H1 (cell line): ENCODE data around the gene UNC13C. TPM values are rescaled to one million over a fixed set of nuclear protein-coding genes. Genes with fewer than 3 reads are reported as not detected.

Experiments
- CTCF ChIA-PET: fragments of 300-600 bp; sonication (Branson Sonifier 250); formaldehyde crosslinking; loops from one replicate; lab custom pipeline; 2021; ENCODE audit not compliant: partially characterized antibody; lab: Charles Lee
- POLR2A ChIA-PET: fragments of 300-600 bp; sonication (Branson Sonifier 250); formaldehyde crosslinking; loops from one replicate; lab custom pipeline; 2021; ENCODE audit warnings: inconsistent platforms; ENCODE audit not compliant: partially characterized antibody; lab: Charles Lee
- DNase-seq, 2 experiments: peaks; one replicate each; pipeline versions ENCODE4 v3.0.0 to v3.0.0-alpha.2; 2010 to 2022; ENCODE audit warnings: low spot score in 2 of 2, low read depth in 1 of 2, mixed read lengths in 1 of 2
- FAIRE-seq: peaks from 2 replicates; lab custom pipeline; 2011; peaks lifted over from hg19 to GRCh38; lab: Jason Lieb, UNC
- H2AFZ ChIP-seq: 2 replicates; pipeline ENCODE4 v1.8.1; 2012; ENCODE audit warnings: low read length, inconsistent platforms
- H2AK5ac ChIP-seq: 2 replicates; pipeline ENCODE4 v1.6.1; 2013; ENCODE audit warnings: low read depth, low read length
- H2BK120ac ChIP-seq: replicated peaks from 2 replicates; pipeline ENCODE3; 2013; ENCODE audit warnings: low read depth, low read length, inconsistent platforms
- H2BK12ac ChIP-seq: 2 replicates; pipeline ENCODE4 v1.6.1; 2013; ENCODE audit warnings: low read depth, low read length
- H2BK15ac ChIP-seq: 2 replicates; pipeline ENCODE4 v1.6.1; 2013; ENCODE audit warnings: low read length
- H2BK20ac ChIP-seq: 2 replicates; pipeline ENCODE4 v1.6.1; 2013; ENCODE audit warnings: low read length
- H2BK5ac ChIP-seq: 2 replicates; pipeline ENCODE4 v1.6.1; 2013; ENCODE audit warnings: low read depth, low read length
- H3K14ac ChIP-seq: 2 replicates; pipeline ENCODE4 v1.6.1; 2013; ENCODE audit warnings: inconsistent platforms; ENCODE audit not compliant: insufficient read length
- H3K18ac ChIP-seq: 2 replicates; pipeline ENCODE4 v1.6.1; 2013; ENCODE audit warnings: low read length; ENCODE audit errors: extremely low read depth
- H3K23ac ChIP-seq: 2 replicates; pipeline ENCODE4 v1.6.1; 2013; ENCODE audit warnings: inconsistent platforms; ENCODE audit not compliant: insufficient read length
- H3K23me2 ChIP-seq: 2 replicates; pipeline ENCODE4 v1.6.1; 2013; ENCODE audit warnings: low read depth, low read length
- H3K27ac ChIP-seq: 2 replicates; pipeline ENCODE4 v1.6.1; 2011; ENCODE audit warnings: low read depth, low read length, inconsistent platforms
- H3K27me3 ChIP-seq, 4 experiments: replicated peaks in 1 of 4; 1 replicate in 1 of 4; 2 replicates in 3 of 4; pipeline versions ENCODE4 v1.6.1 to v1.8.1; 2011 to 2013; ENCODE audit warnings: low read length in 3 of 4, mild to moderate bottlenecking in 3 of 4, inconsistent platforms in 2 of 4, mixed read lengths in 2 of 4, moderate library complexity in 1 of 4; ENCODE audit not compliant: control insufficient read depth in 3 of 4, insufficient read depth in 3 of 4; ENCODE audit errors: extremely low read depth in 1 of 4
- H3K36me3 ChIP-seq, 4 experiments: 2 replicates each; pipeline versions ENCODE4 v1.6.1 to v1.8.1; 2011 to 2013; ENCODE audit warnings: mild to moderate bottlenecking in 4 of 4, low read length in 3 of 4, moderate library complexity in 2 of 4, control low read depth in 1 of 4, inconsistent platforms in 1 of 4; ENCODE audit not compliant: insufficient read depth in 4 of 4, control insufficient read depth in 2 of 4
- H3K4ac ChIP-seq: replicated peaks from 2 replicates; pipeline ENCODE3; 2013; ENCODE audit warnings: low read length, low read depth, mixed read lengths, inconsistent platforms; ENCODE audit not compliant: insufficient read length
- H3K4me1 ChIP-seq, 4 experiments: replicated peaks in 1 of 4; 1 replicate in 1 of 4; 2 replicates in 3 of 4; pipeline versions ENCODE4 v1.6.1 to v1.8.1; 2011 to 2013; ENCODE audit warnings: low read length in 3 of 4, inconsistent platforms in 2 of 4, mixed read lengths in 1 of 4; ENCODE audit not compliant: insufficient read depth in 4 of 4, control insufficient read depth in 3 of 4
- H3K4me2 ChIP-seq, 2 experiments: 2 replicates each; pipeline versions ENCODE4 v1.6.1 to v1.8.1; 2011 to 2013; ENCODE audit warnings: low read depth in 2 of 2, low read length in 2 of 2, control low read depth in 1 of 2, inconsistent platforms in 1 of 2, mild to moderate bottlenecking in 1 of 2; ENCODE audit not compliant: insufficient read depth in 1 of 2
- H3K4me3 ChIP-seq, 4 experiments: fragments of 200-600, 300-600 bp in 1 of 4; sonication (generic), shearing (Covaris generic), sonication (Bioruptor Twin) in 1 of 4; 2 replicates each; pipeline versions ENCODE4 v1.5.1 to v1.8.1; 2011 to 2016; ENCODE audit warnings: low read length in 4 of 4, low read depth in 3 of 4, control low read depth in 2 of 4, inconsistent platforms in 2 of 4, mild to moderate bottlenecking in 2 of 4, mixed read lengths in 1 of 4, moderate library complexity in 1 of 4; ENCODE audit not compliant: insufficient read depth in 2 of 4; ENCODE audit errors: extremely low read depth in 1 of 4
- H3K56ac ChIP-seq: replicated peaks from 2 replicates; pipeline ENCODE3; 2013; ENCODE audit warnings: low read depth, mild to moderate bottlenecking, mixed read lengths, low read length, inconsistent platforms; ENCODE audit not compliant: insufficient read length
- H3K79me1 ChIP-seq: 2 replicates; pipeline ENCODE4 v1.6.1; 2013; ENCODE audit warnings: low read depth, low read length, control low read depth
- H3K79me2 ChIP-seq, 2 experiments: 2 replicates each; pipeline versions ENCODE4 v1.6.1 to v1.8.1; 2012 to 2013; ENCODE audit warnings: low read length in 2 of 2, mild to moderate bottlenecking in 2 of 2, inconsistent platforms in 1 of 2; ENCODE audit not compliant: insufficient read depth in 2 of 2, control insufficient read depth in 1 of 2
- H3K9ac ChIP-seq, 4 experiments: replicated peaks in 1 of 4; 1 replicate in 1 of 4; 2 replicates in 3 of 4; pipeline versions ENCODE4 v1.6.1 to v1.8.1; 2011 to 2013; ENCODE audit warnings: low read depth in 3 of 4, low read length in 3 of 4, control low read depth in 2 of 4, mild to moderate bottlenecking in 2 of 4, moderate library complexity in 2 of 4, inconsistent platforms in 1 of 4; ENCODE audit errors: extremely low read depth in 1 of 4
- H3K9me3 ChIP-seq, 2 experiments: 2 replicates each; pipeline versions ENCODE4 v1.6.1 to v1.8.1; 2012 to 2013; ENCODE audit warnings: mild to moderate bottlenecking in 2 of 2, moderate library complexity in 2 of 2, control low read depth in 1 of 2, inconsistent platforms in 1 of 2, low read depth in 1 of 2, low read length in 1 of 2, mixed read lengths in 1 of 2; ENCODE audit not compliant: insufficient read depth in 2 of 2
- H4K20me1 ChIP-seq, 2 experiments: replicated peaks in 1 of 2; 2 replicates each; pipeline versions ENCODE3 to v1.8.1; 2011 to 2013; ENCODE audit warnings: inconsistent platforms in 2 of 2, low read length in 2 of 2, mild to moderate bottlenecking in 1 of 2; ENCODE audit not compliant: insufficient read depth in 2 of 2, control insufficient read depth in 1 of 2
- H4K5ac ChIP-seq: 2 replicates; pipeline ENCODE4 v1.6.1; 2013; ENCODE audit warnings: low read length, low read depth, mixed read lengths, inconsistent platforms; ENCODE audit not compliant: insufficient read length
- H4K8ac ChIP-seq: 2 replicates; pipeline ENCODE4 v1.8.0; 2013; ENCODE audit warnings: mild to moderate bottlenecking, moderate library complexity, low read length, inconsistent platforms; ENCODE audit not compliant: insufficient read depth; ENCODE audit errors: extremely low read depth
- H4K91ac ChIP-seq: replicated peaks from 2 replicates; pipeline ENCODE3; 2013; ENCODE audit warnings: low read length, mixed read lengths, inconsistent platforms; ENCODE audit not compliant: insufficient read length
- ATF2 ChIP-seq: IDR thresholded peaks from 2 replicates; pipeline ENCODE4 v1.6.1; 2012; ENCODE audit warnings: low read length, inconsistent platforms
- BACH1 ChIP-seq: IDR thresholded peaks from 2 replicates; pipeline ENCODE4 v1.6.1; 2012; ENCODE audit warnings: low read length, improper control_type of control experiment
- BRCA1 ChIP-seq: IDR thresholded peaks from 2 replicates; pipeline ENCODE4 v1.6.1; 2012; ENCODE audit warnings: low read depth, low read length, improper control_type of control experiment
- EP300 ChIP-seq, 2 experiments: IDR thresholded peaks; 1 replicate in 1 of 2; 2 replicates in 1 of 2; pipeline ENCODE4 v1.6.1; 2011 to 2012; ENCODE audit warnings: low read depth in 2 of 2, low read length in 2 of 2, mild to moderate bottlenecking in 2 of 2, borderline replicate concordance in 1 of 2, inconsistent platforms in 1 of 2, moderate library complexity in 1 of 2
- EZH2 ChIP-seq: fragments of 200-600 bp; sonication (generic); IDR thresholded peaks from 2 replicates; pipeline ENCODE4 v1.7.1; 2012; ENCODE audit warnings: low read depth, mild to moderate bottlenecking, moderate library complexity, low read length, inconsistent platforms; ENCODE audit not compliant: severe bottlenecking
- GTF2F1 ChIP-seq: IDR thresholded peaks from 2 replicates; pipeline ENCODE4 v1.6.1; 2012; ENCODE audit warnings: low read depth, low read length, improper control_type of control experiment, borderline replicate concordance
- SIN3A ChIP-seq, 2 experiments: IDR thresholded peaks in 1 of 2; conservative IDR thresholded peaks in 1 of 2; 2 replicates each; pipeline ENCODE4 v1.6.1; 2011 to 2012; ENCODE audit warnings: low read length in 2 of 2, improper control_type of control experiment in 1 of 2, low read depth in 1 of 2, mild to moderate bottlenecking in 1 of 2
- SIX5 ChIP-seq: IDR thresholded peaks from 2 replicates; pipeline ENCODE4 v1.6.1; 2011; ENCODE audit warnings: mild to moderate bottlenecking, low read depth, low read length
- SRF ChIP-seq: IDR thresholded peaks from 2 replicates; pipeline ENCODE4 v1.6.1; 2011; ENCODE audit warnings: mild to moderate bottlenecking, low read depth, low read length, moderate library complexity
- USF2 ChIP-seq: IDR thresholded peaks from 2 replicates; pipeline ENCODE4 v1.6.1; 2011; ENCODE audit warnings: low read length, improper control_type of control experiment
- WGBS, 2 experiments: shearing (Covaris generic) in 1 of 2; methylation state at CpG; one replicate each; pipeline versions ENCODE4 v1.1.6 to v1.1.7; 2013 to 2015; ENCODE audit warnings: low lambda C conversion rate in 2 of 2, mixed read lengths in 2 of 2, inconsistent platforms in 1 of 2, low coverage in 1 of 2, missing lambda C conversion rate in 1 of 2; ENCODE audit not compliant: insufficient replicate concordance in 2 of 2, insufficient coverage in 1 of 2, insufficient read length in 1 of 2; ENCODE audit errors: extremely low coverage in 1 of 2, missing lambda C conversion rate in 1 of 2; 5-methylcytosine and 5-hydroxymethylcytosine counted together
- polyA plus RNA-seq, 7 experiments: library from polyadenylated mRNA; depleted of rRNA in 3 of 7; stranded (reverse) in 5 of 7; unstranded in 2 of 7; fragments of >200 nt in 5 of 7; fragments of 200-250 nt in 2 of 7; gene quantifications; 1 replicate in 5 of 7; 2 replicates in 1 of 7; 4 replicates in 1 of 7; pipeline versions ENCODE4 v1.2.1 to v1.2.3, GENCODE V29; 2011 to 2013; ENCODE audit warnings: missing spikeins in 2 of 7, mixed read lengths in 2 of 7
- total RNA-seq: library from RNA; stranded (reverse); fragmentation: NEBNext Ultra II Directional; extraction: Animal tissue kit (Norgen Biotek cat#: 25700); gene quantifications from 2 replicates; pipeline ENCODE4 v1.2.1, GENCODE V29; 2021

The UNC13C gene
- total and polyA plus RNA-seq, 2 of the 8 experiments (the other 6 are each of a cell fraction or from before 2014, with no cell fraction given), result 0.02 to 0.13 TPM

GRCh38 chr15:54127574-54127973 is 149.3 kb downstream of the UNC13C start:
- no peak for DNase-seq
- Histone ChIP-seq H3K27me3 (no peaks in the 10 kb centered on the region), H2BK120ac (no peak overlapping the region), H4K20me1 (no peaks in the 10 kb centered on the region), H3K56ac (no peak overlapping the region), H3K14ac (no peak overlapping the region), H2AFZ (no peak overlapping the region), H4K91ac (no peak overlapping the region), H4K5ac (no peak overlapping the region), H2BK20ac (no peak overlapping the region), H3K4me3 (no peak overlapping the region), H3K4ac (no peak overlapping the region), H2BK5ac (no peak overlapping the region), H3K23ac (no peak overlapping the region), H2AK5ac (no peak overlapping the region), H2BK15ac (no peak overlapping the region), H3K79me1 (no peaks in the 10 kb centered on the region), H3K36me3 (no peaks in the 10 kb centered on the region), H3K4me1 (no peaks in the 10 kb centered on the region), H3K4me2 (no peak overlapping the region), H3K9me3 (peaks cover 10 to 17% of the 10 kb centered on the region in 2 experiments; a peak in 3 of 4 replicates), H3K27ac (no peak overlapping the region), H2BK12ac (no peak overlapping the region), H3K18ac (no peak overlapping the region), H3K23me2 (no peaks in the 10 kb centered on the region), H3K79me2 (no peaks in the 10 kb centered on the region), H4K8ac (no peak overlapping the region), H3K9ac (no peak overlapping the region)
- ChIA-PET POLR2A (no interaction called here), CTCF (no interaction called here)
- 95% methylated on average over 2 of the region's 2 CpGs; no CpG with 5 or more reads in 1 of the 2 experiments for WGBS, 2 experiments
- no peak for FAIRE-seq
- TF ChIP-seq BACH1 (no peak), BRCA1 (no peak), ATF2 (no peak), EZH2 (no peak), EP300 (IDR thresholded peaks at IDR 0.05; ENCODE audit: borderline replicate concordance in 1 of 2, low read depth in 2 of 2, low read length in 2 of 2) (no peak), SRF (no peak), GTF2F1 (no peak), SIX5 (no peak), SIN3A (conservative IDR thresholded peaks at IDR 0.05 in 1 of 2, IDR thresholded peaks at IDR 0.05 in 1 of 2; ENCODE audit: low read depth in 1 of 2, low read length in 2 of 2) (no peak), USF2 (no peak)
